TTC549 (cell line): ENCODE measurements around the gene KRTAP2-1.
"Not testable (repeated sequence)": the region's sequence is repeated elsewhere in the genome, so short reads cannot be mapped to it uniquely, and the experiment has no call there.

Source experiments
- FAIRE-seq: peaks from 2 replicates; lab custom pipeline; 2012; peaks lifted over from hg19 to GRCh38; lab: Jason Lieb, UNC

Gene KRTAP2-1

DNA sequence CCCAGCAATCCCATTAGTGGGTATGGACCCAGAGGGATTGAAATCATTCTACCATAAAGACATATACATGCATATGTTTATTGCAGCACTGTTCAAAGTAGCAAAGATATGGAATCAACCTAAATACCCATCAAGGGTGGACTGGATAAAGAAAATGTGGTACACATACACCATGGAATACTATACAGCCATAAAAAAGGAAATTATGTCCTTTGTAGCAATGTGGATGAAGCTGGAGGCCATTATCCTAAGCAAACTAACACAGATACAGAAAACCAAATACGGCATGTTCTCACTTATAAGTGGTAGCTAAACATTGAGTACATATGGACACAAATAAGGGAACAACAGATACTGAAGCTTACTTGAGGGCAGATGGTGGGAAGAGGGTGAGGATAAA lies 10.4 kb upstream of the KRTAP2-1 start:
- no peak for FAIRE-seq

DNA sequence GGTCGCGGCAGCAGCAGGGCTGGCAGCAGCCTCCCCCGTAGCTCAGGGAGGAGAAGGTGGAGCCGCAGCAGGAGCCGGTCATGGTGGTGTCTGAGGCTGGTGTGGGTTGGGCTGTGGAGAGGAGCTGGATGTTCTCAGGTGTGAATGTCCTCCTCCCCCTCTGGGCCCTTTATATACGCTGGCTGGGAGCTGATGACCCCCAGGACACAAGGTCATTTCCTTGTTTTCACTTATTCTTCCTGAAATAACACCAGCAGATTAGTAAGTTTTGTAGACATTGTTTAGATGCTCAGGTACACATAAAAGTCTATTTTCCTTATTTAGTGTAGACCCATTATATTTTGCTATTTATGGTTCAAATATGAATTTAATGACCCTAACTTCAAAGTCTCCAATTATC lies 8.0 kb upstream of the KRTAP2-1 start, which contains the start of gene KRTAP2-2:
KRTAP2-2 (minus strand) TSS at position 101 of the 400 bp plus-strand sequence; CDS start at position 82, 19 bp downstream.
- not testable (repeated sequence) for FAIRE-seq

DNA sequence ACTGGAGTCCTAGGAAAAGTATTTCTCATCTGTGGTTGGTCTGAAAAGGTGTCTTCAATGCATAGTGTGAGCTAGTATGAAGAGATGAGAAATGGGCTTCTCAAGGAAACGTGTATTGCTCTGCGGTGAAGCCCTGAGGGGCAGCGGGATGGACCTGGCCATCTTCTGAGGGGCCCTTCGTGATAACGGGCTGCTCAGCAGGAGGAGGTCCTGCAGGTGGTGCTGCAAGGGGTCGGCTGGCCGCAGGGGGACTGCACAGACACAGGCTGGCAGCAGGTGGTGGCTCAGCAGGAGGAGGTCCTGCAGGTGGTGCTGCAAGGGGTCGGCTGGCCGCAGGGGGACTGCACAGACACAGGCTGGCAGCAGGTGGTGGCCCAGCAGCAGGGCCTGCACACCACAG lies 7.4 kb upstream of the KRTAP2-1 start:
- FAIRE-seq: not testable (repeated sequence)

DNA sequence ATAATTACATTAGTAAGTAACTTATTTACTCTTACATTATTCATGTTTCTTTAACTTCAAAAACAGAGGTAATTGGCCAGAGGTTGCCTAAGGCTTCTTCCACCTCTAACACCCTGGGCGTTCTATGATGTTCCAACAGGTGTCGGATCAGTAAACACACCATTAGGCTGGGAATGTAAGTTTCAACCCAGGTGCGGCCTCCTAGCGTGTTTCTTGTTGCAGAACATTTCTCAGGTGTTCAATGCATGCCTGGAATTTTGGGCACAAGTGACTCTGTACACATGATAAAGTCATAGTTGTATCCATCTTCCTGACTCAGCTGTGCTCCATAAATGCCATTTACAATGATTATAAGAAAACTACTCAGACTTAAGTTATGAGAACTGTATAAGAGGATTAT lies 6.9 kb upstream of the KRTAP2-1 start:
- FAIRE-seq: no peak

- FAIRE-seq: no peak
Measured at GRCh38 chr17:41052566-41052965, 5.5 kb upstream of the KRTAP2-1 start.

GRCh38 chr17:41049110-41049509 lies 2.0 kb upstream of the KRTAP2-1 start:
- no peak for FAIRE-seq

DNA sequence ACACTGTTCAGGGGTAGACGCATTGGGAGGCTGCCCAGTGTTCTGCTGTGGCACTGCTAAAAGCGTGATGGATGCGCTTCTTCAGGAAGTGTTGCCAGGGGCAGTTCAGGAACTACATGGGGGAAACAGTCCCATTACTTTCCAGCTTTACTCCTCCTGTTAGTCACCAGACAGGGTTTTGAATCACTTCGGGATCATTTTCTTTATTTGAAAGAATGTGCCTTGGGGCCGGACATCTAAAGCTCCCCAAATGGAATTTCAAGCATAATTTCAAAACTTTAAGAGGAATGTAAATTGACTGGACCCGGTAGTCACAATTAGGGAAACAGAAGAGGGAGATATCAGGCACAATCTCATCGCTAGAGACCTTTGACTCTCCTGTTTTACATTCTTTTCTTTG lies 1.3 kb upstream of the KRTAP2-1 start:
- no peak for FAIRE-seq

DNA sequence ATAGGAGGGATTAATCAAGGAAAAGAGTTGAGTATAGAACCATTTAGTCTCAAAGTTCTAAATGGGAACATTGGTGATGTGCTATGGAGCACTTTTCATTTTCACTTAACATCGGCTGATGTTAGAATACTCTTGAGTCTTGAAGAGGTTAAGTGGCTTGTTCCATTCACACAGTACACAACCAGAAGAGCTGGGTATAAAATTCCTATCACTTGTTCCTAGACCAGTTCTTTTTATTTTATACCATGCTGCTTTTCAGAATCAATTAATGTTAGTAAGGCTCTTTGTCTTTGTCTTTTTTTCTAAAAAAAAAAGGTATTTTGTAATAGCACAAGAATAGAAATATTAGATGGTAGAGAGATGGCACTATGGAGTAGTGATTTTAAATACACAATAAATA lies 4.2 kb downstream of the KRTAP2-1 start:
- FAIRE-seq: no peak

DNA sequence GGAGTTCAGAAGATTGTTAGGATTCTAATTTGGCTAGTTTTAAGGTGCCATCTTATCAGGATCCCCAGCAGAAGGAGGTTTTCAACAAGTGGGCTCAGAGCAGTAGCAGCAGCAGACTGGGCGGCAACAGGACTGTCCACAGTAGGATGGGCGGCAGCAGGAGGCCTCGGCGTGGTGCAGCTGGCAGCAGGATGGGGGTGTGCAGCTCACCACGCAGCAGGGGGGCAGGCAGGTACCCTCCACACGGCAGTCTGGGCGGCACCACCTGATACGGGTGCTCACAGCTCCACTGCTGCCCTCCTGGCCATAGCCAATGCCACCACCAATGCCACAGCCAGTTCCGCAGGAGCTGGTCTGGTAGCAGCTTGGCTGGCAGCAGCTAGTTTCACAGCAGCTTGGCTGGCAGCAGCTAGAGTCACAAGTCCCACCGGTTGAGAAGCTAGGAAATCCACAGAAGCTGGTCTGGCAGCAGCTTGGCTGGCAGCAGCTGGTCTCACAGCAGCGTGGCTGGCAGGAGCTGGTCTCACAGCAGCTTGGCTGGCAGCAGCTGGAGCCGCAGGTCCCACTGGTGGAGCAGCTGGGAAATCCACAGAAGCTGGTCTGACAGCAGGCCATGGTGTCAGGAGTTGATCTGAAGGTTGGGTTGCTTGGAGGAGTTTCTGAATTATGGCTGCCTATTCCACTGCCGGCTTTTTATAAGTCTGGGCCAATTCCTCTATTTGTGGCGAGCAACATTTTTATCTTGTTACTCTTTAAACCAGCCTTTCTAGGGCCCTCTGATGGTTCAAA lies 6.1 kb downstream of the KRTAP2-1 start, which contains the start of gene KRTAP1-1:
KRTAP1-1 (minus strand) TSS at position 668 of the 789 bp plus-strand sequence; CDS start at position 615, 53 bp downstream.
- not testable (repeated sequence) for FAIRE-seq

GRCh38 chr17:41037853-41038350 lies 9.2 kb downstream of the KRTAP2-1 start:
- FAIRE-seq: no peak

DNA sequence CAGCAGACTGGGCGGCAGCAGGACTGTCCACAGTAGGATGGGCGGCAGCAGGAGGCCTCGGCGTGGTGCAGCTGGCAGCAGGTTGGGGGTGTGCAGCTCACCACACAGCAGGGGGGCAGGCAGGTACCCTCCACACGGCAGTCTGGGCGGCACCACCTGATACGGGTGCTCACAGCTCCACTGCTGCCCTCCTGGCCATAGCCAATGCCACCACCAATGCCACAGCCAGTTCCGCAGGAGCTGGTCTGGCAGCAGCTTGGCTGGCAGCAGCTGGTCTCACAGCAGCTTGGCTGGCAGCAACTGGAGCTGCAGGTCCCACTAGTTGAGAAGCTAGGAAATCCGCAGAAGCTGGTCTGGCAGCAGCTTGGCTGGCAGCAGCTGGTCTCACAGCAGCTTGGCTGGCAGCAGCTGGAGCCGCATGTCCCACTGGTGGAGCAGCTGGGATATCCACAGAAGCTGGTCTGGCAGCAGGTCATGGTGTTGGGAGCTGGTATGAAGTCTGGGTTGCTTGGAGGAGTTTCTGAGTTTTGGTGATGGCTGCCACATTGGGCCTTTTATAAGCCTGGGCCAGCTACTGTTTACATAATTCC lies 12.7 kb downstream of the KRTAP2-1 start, which contains the start of gene KRTAP1-3:
KRTAP1-3 (minus strand) TSS at position 529 of the 590 bp plus-strand sequence; CDS start at position 476, 53 bp downstream.
- FAIRE-seq: not testable (repeated sequence)

DNA sequence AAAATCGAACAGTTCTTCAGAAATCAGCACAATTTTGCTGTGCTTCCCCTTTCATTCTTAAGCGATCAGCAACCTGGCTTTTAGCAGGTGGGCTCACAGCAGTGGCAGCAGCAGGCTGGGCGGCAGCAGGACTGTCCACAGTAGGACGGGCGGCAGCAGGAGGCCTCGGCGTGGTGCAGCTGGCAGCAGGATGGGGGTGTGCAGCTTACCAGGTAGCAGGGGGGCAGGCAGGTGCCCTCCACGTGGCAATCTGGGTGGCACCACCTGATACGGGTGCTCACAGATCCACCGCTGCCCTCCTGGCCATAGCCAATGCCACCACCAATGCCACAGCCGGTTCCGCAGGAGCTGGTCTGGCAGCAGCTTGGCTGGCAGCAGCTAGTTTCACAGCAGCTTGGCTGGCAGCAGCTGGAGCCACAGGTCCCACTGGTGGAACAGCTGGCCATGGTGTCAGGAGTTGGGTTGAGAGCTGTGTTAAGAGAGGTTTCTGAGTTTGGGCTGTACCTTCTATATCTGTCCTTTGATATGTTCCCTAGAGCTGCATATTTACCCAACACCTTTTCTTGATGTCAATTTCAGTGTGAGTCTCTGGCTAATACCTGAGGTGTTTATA lies 17.4 kb downstream of the KRTAP2-1 start, which contains the start of gene KRTAP1-4:
KRTAP1-4 (minus strand) TSS at position 563 of the 613 bp plus-strand sequence; CDS start at position 446, 117 bp downstream.
- no peak for FAIRE-seq

DNA sequence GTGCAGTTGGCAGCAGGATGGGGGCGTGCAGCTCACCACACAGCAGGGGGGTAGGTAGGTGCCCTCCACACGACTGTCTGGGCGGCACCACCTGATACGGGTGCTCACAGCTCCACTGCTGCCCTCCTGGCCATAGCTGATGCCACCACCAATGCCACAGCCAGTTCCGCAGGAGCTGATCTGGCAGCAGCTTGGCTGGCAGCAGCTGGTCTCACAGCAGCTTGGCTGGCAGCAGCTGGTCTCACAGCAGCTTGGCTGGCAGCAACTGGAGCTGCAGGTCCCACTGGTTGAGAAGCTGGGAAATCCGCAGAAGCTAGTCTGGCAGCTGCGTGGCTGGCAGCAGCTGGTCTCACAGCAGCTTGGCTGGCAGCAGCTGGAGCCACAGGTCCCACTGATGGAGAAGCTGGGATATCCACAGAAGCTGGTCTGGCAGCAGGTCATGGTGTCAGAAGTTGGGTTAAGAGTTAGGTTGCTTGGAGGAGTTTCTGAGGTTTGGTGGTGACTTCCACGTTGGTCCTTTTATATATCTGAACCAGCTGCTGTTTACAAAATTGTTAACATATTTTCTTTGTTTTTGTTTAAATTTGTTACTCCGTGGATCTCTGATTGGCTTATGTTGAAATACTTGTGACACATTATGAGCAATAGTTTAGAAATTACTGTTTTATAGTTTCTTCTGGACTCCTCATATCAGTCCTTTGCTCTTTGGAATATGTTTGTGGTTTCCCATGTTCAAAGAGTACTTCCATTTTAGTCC lies 20.2 kb downstream of the KRTAP2-1 start, which contains the start of gene KRTAP1-5:
KRTAP1-5 (minus strand) TSS at position 494 of the 757 bp plus-strand sequence; CDS start at position 441, 53 bp downstream.
- no peak for FAIRE-seq

- no peak for FAIRE-seq
Measured at GRCh38 chr17:41024697-41025096, 22.4 kb downstream of the KRTAP2-1 start.

- FAIRE-seq: no peak
Measured at GRCh38 chr17:41020336-41020735, 26.8 kb downstream of the KRTAP2-1 start.

GRCh38 chr17:41019415-41019814 lies 27.7 kb downstream of the KRTAP2-1 start:
- FAIRE-seq: no peak

DNA sequence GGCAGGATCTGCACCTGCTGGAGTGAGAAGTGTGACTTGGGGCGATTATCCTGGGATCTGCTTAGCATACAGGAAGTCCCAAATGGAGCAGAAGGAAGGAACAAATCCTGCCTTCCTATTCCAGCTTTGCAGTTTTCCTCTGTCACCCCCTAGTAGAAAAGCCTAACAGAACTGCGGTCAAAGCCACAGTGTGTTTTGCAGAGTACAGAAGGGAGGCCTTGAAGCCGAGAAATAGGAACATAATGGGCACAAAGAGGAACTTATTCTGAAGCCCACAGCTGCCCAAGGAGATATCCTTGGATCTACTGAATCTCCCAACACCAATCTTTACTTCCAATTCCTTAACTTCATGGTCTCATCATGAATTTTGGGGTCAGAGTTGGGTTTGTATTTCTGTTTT lies 28.6 kb downstream of the KRTAP2-1 start:
- FAIRE-seq: no peak

DNA sequence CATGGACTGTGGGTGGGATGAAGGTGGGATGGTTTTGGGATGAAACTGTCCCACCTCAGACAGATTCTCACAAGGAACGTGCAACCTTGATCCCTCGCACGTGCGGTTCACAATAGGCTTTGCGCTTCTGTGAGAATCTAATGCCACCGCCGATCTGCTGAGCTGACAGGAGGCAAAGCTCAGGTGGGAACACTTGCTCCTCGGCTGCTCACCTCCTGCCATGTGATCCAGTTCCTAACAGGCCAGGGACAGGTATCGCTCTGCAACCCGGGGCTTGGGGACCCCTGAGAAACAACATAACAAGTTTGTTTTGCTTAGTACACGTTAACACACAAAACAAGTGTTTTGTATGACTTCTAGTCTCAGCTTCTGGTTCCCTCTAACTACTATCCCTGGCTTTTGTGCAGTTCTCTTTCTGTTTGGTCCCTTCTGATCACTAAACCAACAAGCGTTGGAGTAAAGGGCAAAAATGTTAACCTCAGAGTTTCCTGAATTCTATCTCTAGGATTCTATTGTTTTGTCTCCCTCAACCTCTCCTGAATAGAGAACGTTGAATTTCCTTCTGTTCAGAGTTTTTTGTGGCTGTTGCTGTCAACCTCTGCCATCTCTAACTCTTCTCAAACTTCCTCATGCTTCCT lies 30.4 kb downstream of the KRTAP2-1 start:
- no peak for FAIRE-seq

GRCh38 chr17:41015454-41015853 lies 31.7 kb downstream of the KRTAP2-1 start:
- no peak for FAIRE-seq

DNA sequence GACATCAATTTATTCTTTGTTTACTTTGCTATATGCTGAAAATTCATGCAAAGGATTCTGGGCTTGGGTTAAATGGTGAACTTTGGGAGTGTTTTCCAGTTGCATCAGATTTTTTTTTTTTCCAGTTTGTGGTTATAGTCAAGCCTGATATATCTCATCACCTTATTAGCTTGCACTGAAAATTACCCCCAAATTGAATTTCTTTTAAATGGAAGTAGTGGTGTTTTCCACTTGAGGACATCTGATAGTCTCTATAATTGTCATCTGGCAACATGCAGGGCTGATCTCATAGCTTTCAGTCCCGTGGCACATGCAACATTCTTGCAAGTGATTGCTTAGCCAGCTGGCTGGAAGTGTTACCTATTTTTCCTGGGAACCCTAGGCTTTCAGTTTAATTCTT lies 33.5 kb downstream of the KRTAP2-1 start:
- FAIRE-seq: no peak

GRCh38 chr17:41013181-41013580 lies 33.9 kb downstream of the KRTAP2-1 start:
- FAIRE-seq: no peak
